GM19455 (cell line): ENCODE data around the gene TCTA.

ENCODE experiments used
- ATAC-seq: cut with Tn5 transposase; IDR thresholded peaks from one replicate; pipeline ENCODE4 v1.9.1; 2021; ENCODE audit not compliant: unreplicated experiment

The TCTA gene

GRCh38 chr3:49456466-49456865 is 44.2 kb downstream of the TCTA start:
- ATAC-seq = no peak

GRCh38 chr3:49460188-49460890 is 48.1 kb downstream of the TCTA start:
- ATAC-seq = no peak

GRCh38 chr3:49460956-49461355 is 48.7 kb downstream of the TCTA start:
- ATAC-seq = no peak

GRCh38 chr3:49461443-49462171 is 49.4 kb downstream of the TCTA start:
- ATAC-seq = no peak

GRCh38 chr3:49462222-49462621 is 50.0 kb downstream of the TCTA start:
- ATAC-seq = no peak

- no peak for ATAC-seq
Observed at GRCh38 chr3:49465270-49466034, 53.2 kb downstream of the TCTA start.
